ENCODE data around the gene ADAMTS2.

GRCh38 chr5:179362355-179362754 lies 17.1 kb upstream of the ADAMTS2 start:
- no peak for TF ChIP-seq CTCF (IDR thresholded peaks at IDR 0.05 in 8 of 11, conservative IDR thresholded peaks at IDR 0.05 in 3 of 11)
- no peak for TF ChIP-seq POLR2AphosphoS5 (IDR thresholded peaks at IDR 0.05)
